Progenitor cell of endocrine pancreas (in vitro differentiated cells): ENCODE measurements around the gene NKRF. TPM values are rescaled to one million over a fixed set of nuclear protein-coding genes. Genes with fewer than 3 reads are reported as not detected.

Experiments used
- DNase-seq: peaks from one replicate; pipeline ENCODE4 v3.0.0; 2021; ENCODE audit warnings: low spot score; ENCODE audit not compliant: unreplicated experiment
- H3K27ac Mint-ChIP-seq: 2 replicates; pipeline ENCODE4 v1.8.0; 2021; ENCODE audit warnings: mild to moderate bottlenecking, moderate library complexity, mixed read lengths
- H3K27me3 Mint-ChIP-seq: 2 replicates; pipeline ENCODE4 v1.8.0; 2021; ENCODE audit warnings: mixed read lengths
- H3K36me3 Mint-ChIP-seq: 2 replicates; pipeline ENCODE4 v1.8.0; 2022; ENCODE audit warnings: mixed read lengths; ENCODE audit not compliant: insufficient read depth
- H3K4me1 Mint-ChIP-seq: 2 replicates; pipeline ENCODE4 v1.8.0; 2021; ENCODE audit warnings: low read depth, mixed read lengths
- H3K4me3 Mint-ChIP-seq: 2 replicates; pipeline ENCODE4 v1.8.0; 2021; ENCODE audit warnings: low read depth, mild to moderate bottlenecking, moderate library complexity, mixed read lengths
- H3K9me3 Mint-ChIP-seq: 2 replicates; pipeline ENCODE4 v1.8.0; 2021; ENCODE audit warnings: low read depth, mixed read lengths
- total RNA-seq: library from RNA; stranded (reverse); gene quantifications from 2 replicates; pipeline ENCODE4 v1.2.1, GENCODE V29; 2021
- TF ChIP-seq, protein P1 (sequence below): fragments of 200-600 bp; sonication (generic); IDR thresholded peaks from one replicate; pipeline ENCODE4 v1.5.0; 2021; ENCODE audit warnings: antibody characterized with exemption, mild to moderate bottlenecking; ENCODE audit not compliant: unreplicated experiment

The NKRF gene
- total RNA-seq, 1 donor from 2014 or later, result 12.5 TPM

DNA sequence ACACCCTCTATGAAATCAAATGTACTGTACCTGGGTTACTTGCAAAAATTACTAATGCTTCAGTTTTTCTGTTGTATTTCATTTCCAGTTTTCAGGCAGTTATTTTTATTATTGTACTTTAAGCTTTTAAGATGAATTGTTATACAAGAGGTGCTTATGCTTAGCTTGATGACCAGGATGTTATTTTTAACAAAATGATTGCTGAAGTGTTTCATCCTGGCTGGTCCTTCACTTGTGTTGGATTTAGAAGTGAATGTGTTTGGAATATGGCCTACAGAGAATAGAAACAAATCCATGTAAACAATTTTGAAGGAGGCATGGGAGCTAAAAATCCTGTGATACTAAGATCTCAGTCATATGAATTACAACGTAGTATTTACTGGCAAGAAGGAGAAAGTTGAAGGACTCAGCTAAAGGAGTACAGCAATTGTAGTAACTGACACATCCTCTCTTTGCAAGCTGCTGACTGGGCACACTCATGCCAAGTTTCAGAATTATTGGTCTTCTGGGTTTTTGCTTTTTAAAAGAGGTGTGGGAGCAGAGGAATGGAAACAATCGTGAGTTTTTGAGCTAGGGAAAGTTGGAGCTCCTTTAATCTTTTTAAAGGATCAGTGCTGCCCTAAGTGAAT is 22.7 kb downstream of the NKRF start:
- no peaks in the 10 kb centered on the region for H3K4me1 Mint-ChIP-seq
- H3K27me3 Mint-ChIP-seq, result no peaks in the 10 kb centered on the region

DNA sequence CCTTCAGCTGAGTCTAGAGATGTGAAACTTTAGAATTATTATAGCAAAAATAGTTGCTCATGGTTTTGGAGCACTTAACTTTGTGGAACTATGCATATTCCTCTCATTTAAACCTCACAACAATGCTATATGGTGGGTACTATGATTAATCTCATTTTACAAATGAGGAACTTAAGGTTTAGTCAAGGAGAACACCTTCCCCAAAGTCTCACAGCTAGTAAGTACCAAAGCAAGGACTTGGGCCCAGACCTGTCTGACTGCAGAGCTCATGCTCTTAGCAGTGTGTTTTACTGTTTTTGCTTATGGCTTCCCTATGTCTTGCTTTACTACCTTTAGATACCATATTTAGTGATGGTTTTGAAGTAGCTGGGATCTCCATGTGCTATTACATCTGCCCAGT is 26.8 kb downstream of the NKRF start:
- no peak overlapping the region for H3K4me3 Mint-ChIP-seq

More for the DNA sequence above, 22.7 kb downstream of the NKRF start:
- Mint-ChIP-seq H3K9me3 (peaks cover 4% of the 10 kb centered on the region), H3K36me3 (no peaks in the 10 kb centered on the region), H3K27ac (no peak overlapping the region), H3K4me3 (no peak overlapping the region)
- DNase-seq, result no peak
- TF ChIP-seq, protein P1, sequence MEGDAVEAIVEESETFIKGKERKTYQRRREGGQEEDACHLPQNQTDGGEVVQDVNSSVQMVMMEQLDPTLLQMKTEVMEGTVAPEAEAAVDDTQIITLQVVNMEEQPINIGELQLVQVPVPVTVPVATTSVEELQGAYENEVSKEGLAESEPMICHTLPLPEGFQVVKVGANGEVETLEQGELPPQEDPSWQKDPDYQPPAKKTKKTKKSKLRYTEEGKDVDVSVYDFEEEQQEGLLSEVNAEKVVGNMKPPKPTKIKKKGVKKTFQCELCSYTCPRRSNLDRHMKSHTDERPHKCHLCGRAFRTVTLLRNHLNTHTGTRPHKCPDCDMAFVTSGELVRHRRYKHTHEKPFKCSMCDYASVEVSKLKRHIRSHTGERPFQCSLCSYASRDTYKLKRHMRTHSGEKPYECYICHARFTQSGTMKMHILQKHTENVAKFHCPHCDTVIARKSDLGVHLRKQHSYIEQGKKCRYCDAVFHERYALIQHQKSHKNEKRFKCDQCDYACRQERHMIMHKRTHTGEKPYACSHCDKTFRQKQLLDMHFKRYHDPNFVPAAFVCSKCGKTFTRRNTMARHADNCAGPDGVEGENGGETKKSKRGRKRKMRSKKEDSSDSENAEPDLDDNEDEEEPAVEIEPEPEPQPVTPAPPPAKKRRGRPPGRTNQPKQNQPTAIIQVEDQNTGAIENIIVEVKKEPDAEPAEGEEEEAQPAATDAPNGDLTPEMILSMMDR, result no peak

DNA sequence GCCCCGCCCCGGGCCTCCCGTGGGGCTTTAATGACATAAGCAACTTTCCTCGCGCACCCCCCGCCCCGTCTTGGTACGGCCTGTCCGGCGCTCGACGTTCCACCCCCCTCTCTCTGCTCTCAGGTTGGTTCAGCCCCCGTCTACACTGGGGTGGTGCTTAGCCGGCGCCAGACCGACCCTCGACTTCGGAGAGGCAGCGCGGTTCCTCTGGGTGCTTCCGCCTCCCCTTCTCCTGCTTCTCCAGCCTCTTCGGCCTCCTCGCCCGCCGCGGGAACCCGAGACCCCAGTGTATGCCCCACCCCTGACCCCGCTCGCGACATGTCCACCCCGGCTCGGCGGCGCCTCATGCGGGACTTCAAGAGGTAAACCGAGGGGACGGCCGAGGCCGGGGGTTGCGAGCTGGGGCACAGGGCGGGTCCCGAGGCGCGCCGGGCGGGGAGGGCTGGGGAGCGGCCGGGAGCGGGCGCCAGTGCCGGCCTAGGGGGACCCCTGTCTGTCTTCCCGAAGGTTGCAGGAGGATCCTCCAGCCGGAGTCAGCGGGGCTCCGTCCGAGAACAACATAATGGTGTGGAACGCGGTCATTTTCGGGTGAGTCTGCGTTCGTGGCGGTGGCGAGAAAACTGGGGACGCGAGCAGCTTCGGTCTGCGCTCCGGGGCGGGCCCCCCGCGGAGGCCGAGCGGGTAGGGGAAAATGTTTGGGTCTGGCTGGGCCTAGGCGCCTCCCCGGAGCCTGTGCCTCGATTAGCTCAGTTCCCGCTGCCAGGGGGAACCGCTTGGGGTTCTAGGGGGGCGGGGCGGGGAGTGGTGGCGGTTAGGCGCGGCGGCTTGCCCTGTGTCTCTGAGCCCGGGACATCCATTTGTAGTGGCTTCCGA is 31.6 kb downstream of the NKRF start, which contains the start of gene UBE2A:
Gene UBE2A, plus strand, starts transcription at position 170 of the 873 bp plus-strand sequence. Its CDS starts 149 bp downstream, at position 319.
- Mint-ChIP-seq H3K9me3 (peaks cover 8% of the 10 kb centered on the region), H3K27me3 (no peaks in the 10 kb centered on the region)
- TF ChIP-seq, protein P1, result peak; percentile 34

More for the DNA sequence above, 26.8 kb downstream of the NKRF start:
- peaks cover 4% of the 10 kb centered on the region for H3K9me3 Mint-ChIP-seq
- no peaks in the 10 kb centered on the region for H3K27me3 Mint-ChIP-seq
- TF ChIP-seq, protein P1, result no peak
- DNase-seq, result no peak
- no peaks in the 10 kb centered on the region for H3K36me3 Mint-ChIP-seq
- H3K4me1 Mint-ChIP-seq, result peaks cover 2% of the 10 kb centered on the region
- H3K27ac Mint-ChIP-seq, result no peak overlapping the region

DNA sequence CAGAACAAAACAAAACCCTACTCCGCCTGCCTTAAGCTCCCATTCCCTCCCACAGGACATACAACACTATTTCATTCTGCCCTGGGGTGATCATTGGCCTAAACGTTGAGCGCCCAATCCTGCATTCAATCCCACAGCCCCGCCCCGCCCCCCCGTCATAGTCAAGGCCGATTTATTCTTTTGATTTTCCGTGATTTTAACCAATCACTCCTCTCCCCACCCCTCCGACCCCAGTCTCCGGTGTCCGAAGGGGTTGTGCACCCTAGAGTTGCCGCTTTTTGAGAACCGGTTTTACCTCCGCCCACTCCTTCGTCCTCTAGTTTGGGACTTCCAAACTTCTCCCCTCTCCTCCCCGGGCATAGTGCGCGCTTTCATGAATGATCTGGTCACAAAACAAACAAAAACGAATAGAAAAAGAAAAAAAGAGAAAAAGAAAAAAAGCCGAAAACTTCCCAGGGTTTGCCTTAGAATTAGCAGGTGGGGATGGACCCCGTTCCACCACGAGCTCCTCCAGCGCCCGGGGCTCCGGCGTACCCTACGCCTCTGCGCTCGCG is 32.3 kb downstream of the NKRF start:
- Mint-ChIP-seq H3K27me3 (no peaks in the 10 kb centered on the region), H3K36me3 (peaks cover 2% of the 10 kb centered on the region), H3K4me3 (peak overlapping the region; percentile 90), H3K27ac (peak overlapping the region; percentile 96), H3K9me3 (peaks cover 8% of the 10 kb centered on the region), H3K4me1 (peaks cover 10% of the 10 kb centered on the region)
- TF ChIP-seq, protein P1, result no peak
- DNase-seq, result no peak

More for the DNA sequence above, 31.6 kb downstream of the NKRF start, which contains the start of gene UBE2A:
- Mint-ChIP-seq H3K27ac (peak within 1 kb of the TSS; percentile 98), H3K36me3 (peaks cover 2% of the 10 kb centered on the region), H3K4me3 (peak within 1 kb of the TSS; percentile 90), H3K4me1 (peaks cover 10% of the 10 kb centered on the region)
- peak; percentile 80 for DNase-seq

DNA sequence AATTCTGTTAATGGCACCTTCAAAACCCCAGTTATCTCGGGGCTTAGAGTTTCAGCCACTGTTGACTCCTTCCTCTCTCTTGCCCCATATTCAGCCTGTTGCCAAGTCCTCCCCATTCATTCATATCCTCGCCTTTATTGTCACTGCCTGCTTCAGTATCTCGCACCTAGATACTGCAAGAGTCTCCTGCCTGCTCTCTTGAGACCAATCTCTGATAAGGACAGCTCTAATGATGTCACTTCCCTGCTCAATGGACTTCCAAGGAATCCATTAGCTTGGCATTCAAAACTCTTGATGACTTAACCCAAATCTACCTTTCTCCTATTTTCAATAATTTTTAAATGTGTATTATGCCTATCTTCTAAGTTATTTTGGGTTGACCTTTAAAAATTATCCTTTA is 33.0 kb downstream of the NKRF start:
- Mint-ChIP-seq H3K4me3 (peak overlapping the region; percentile 90), H3K27me3 (no peaks in the 10 kb centered on the region), H3K9me3 (peaks cover 8% of the 10 kb centered on the region), H3K27ac (peak overlapping the region; percentile 96), H3K4me1 (peaks cover 10% of the 10 kb centered on the region), H3K36me3 (peaks cover 2% of the 10 kb centered on the region)
- TF ChIP-seq, protein P1, result no peak
- DNase-seq, result no peak
